Panc1 (cell line): ENCODE measurements around the gene PXMP2. TPM values are rescaled to one million over a fixed set of nuclear protein-coding genes. Genes with fewer than 3 reads are reported as not detected.

ENCODE experiments used
- ATAC-seq: fragments of 200-7000 bp; cut with Tn5 transposase; 2 replicates; pipeline ENCODE4 v1.9.1; 2020; ENCODE audit warnings: mild to moderate bottlenecking, moderate library complexity
- BruUV-seq: library from RNA; stranded (reverse); fragments of 400-500 nt; replicated peaks from 2 replicates; lab custom pipeline; 2021; lab: Mats Ljungman, UMichigan
- CTCF ChIA-PET: fragments of 300-600 bp; sonication (Branson Sonifier 250); formaldehyde crosslinking; loops from one replicate; lab custom pipeline; 2022; ENCODE audit warnings: antibody characterized with exemption; lab: Charles Lee
- POLR2A ChIA-PET: fragments of 300-600 bp; sonication (Branson Sonifier 250); formaldehyde crosslinking; loops from one replicate; lab custom pipeline; 2022; ENCODE audit warnings: antibody characterized with exemption; lab: Charles Lee
- DNase-seq: peaks from one replicate; pipeline ENCODE4 v3.0.0-alpha.2; 2010; ENCODE audit warnings: low read depth, low spot score
- H3K27ac ChIP-seq: 2 replicates; pipeline ENCODE4 v1.5.1; 2011; ENCODE audit warnings: mild to moderate bottlenecking, low read length, inconsistent platforms
- H3K27me3 ChIP-seq: fragments of 200-500 bp; sonication (Bioruptor generic); 2 replicates; pipeline ENCODE4 v1.6.0; 2014; ENCODE audit warnings: low read length, inconsistent platforms; ENCODE audit not compliant: control insufficient read depth, insufficient read depth
- H3K36me3 ChIP-seq: fragments of 200-500 bp; sonication (Bioruptor generic); 2 replicates; pipeline ENCODE4 v1.5.1; 2014; ENCODE audit warnings: inconsistent platforms, mild to moderate bottlenecking, low read length, moderate library complexity; ENCODE audit not compliant: control insufficient read depth, insufficient read depth
- H3K4me1 ChIP-seq: 2 replicates; pipeline ENCODE4 v1.5.1; 2011; ENCODE audit warnings: inconsistent platforms, mild to moderate bottlenecking, low read length, moderate library complexity; ENCODE audit not compliant: control insufficient read depth, insufficient read depth
- H3K4me3 ChIP-seq, 2 experiments: 2 replicates each; pipeline ENCODE4 v1.5.1; 2011 to 2012; ENCODE audit warnings: low read depth in 2 of 2, low read length in 2 of 2, mild to moderate bottlenecking in 2 of 2, inconsistent platforms in 1 of 2, moderate library complexity in 1 of 2
- H3K9me3 ChIP-seq: fragments of 200-500 bp; sonication (Bioruptor generic); 2 replicates; pipeline ENCODE4 v1.5.1; 2014; ENCODE audit warnings: low read depth, mild to moderate bottlenecking, inconsistent platforms, low read length, moderate library complexity; ENCODE audit not compliant: control insufficient read depth, insufficient read depth
- POLR2AphosphoS5 ChIP-seq: IDR thresholded peaks from 2 replicates; pipeline ENCODE4 v1.6.1; 2012; ENCODE audit warnings: mild to moderate bottlenecking, low read depth, low read length, moderate library complexity
- SIN3A ChIP-seq: IDR thresholded peaks from 2 replicates; pipeline ENCODE4 v1.6.1; 2012; ENCODE audit warnings: low read depth, mild to moderate bottlenecking, low read length, moderate library complexity, borderline replicate concordance; ENCODE audit not compliant: insufficient read depth
- TCF7L2 ChIP-seq: IDR thresholded peaks from 2 replicates; pipeline ENCODE4 v1.6.1; 2011; ENCODE audit warnings: mild to moderate bottlenecking, low read depth, low read length, inconsistent platforms
- in situ Hi-C: cut with HindIII; loops from 2 replicates; pipeline ENCODE4 v1.10.0; 2016; ENCODE audit warnings: low sequenced_read_pairs, low pct_unique_long_range_greater_than_20kb
- intact Hi-C: fragments of 100-400 bp; cut with micrococcal nuclease; formaldehyde crosslinking; loops from one replicate; pipeline ENCODE4 v1.10.0; 2022; ENCODE audit not compliant: unreplicated experiment
- total RNA-seq: library from RNA; stranded (reverse); gene quantifications from one replicate; pipeline ENCODE4 v1.2.1, GENCODE V29; 2021; ENCODE audit not compliant: unreplicated experiment
- TF ChIP-seq, protein P1 (sequence below): fragments of 450-650 bp; IDR thresholded peaks from 2 replicates; pipeline ENCODE4 v1.5.1; 2017; ENCODE audit warnings: mild to moderate bottlenecking
- TF ChIP-seq, protein P2 (sequence below), 2 experiments: IDR thresholded peaks; 2 replicates each; pipeline ENCODE4 v1.6.1; 2011 to 2012; ENCODE audit warnings: low read depth in 2 of 2, control low read depth in 1 of 2, low read length in 1 of 2, mild to moderate bottlenecking in 1 of 2, moderate library complexity in 1 of 2; ENCODE audit not compliant: insufficient read depth in 1 of 2

PXMP2 gene
- total RNA-seq, 1 experiment from 2014 or later, result 21.3 TPM

DNA sequence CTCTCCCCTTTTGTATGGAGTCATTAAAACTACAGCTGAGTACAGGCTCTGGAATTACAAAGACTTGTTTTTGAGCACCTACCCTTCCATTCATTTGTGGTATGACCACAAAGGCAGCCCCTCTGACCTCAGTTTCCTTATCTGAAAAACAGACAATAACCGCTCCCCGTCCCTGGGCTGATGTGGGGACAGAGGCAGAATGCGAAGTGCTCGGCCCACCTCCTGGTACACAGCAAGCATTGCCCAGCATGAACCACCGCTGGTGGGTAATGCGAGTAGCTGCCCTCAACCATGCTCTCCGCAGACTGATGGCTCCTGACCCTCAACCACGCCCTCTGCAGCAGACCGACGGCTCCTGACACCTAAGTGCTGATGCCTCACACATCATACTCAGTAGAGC, 46.5 kb upstream of the PXMP2 start:
- no peak overlapping the region for H3K27ac ChIP-seq
- no peak for ATAC-seq
- TF ChIP-seq POLR2AphosphoS5, result no peak
- TF ChIP-seq, protein P1, sequence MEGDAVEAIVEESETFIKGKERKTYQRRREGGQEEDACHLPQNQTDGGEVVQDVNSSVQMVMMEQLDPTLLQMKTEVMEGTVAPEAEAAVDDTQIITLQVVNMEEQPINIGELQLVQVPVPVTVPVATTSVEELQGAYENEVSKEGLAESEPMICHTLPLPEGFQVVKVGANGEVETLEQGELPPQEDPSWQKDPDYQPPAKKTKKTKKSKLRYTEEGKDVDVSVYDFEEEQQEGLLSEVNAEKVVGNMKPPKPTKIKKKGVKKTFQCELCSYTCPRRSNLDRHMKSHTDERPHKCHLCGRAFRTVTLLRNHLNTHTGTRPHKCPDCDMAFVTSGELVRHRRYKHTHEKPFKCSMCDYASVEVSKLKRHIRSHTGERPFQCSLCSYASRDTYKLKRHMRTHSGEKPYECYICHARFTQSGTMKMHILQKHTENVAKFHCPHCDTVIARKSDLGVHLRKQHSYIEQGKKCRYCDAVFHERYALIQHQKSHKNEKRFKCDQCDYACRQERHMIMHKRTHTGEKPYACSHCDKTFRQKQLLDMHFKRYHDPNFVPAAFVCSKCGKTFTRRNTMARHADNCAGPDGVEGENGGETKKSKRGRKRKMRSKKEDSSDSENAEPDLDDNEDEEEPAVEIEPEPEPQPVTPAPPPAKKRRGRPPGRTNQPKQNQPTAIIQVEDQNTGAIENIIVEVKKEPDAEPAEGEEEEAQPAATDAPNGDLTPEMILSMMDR, result no peak
- TF ChIP-seq TCF7L2, result no peak
- TF ChIP-seq, protein P2, sequence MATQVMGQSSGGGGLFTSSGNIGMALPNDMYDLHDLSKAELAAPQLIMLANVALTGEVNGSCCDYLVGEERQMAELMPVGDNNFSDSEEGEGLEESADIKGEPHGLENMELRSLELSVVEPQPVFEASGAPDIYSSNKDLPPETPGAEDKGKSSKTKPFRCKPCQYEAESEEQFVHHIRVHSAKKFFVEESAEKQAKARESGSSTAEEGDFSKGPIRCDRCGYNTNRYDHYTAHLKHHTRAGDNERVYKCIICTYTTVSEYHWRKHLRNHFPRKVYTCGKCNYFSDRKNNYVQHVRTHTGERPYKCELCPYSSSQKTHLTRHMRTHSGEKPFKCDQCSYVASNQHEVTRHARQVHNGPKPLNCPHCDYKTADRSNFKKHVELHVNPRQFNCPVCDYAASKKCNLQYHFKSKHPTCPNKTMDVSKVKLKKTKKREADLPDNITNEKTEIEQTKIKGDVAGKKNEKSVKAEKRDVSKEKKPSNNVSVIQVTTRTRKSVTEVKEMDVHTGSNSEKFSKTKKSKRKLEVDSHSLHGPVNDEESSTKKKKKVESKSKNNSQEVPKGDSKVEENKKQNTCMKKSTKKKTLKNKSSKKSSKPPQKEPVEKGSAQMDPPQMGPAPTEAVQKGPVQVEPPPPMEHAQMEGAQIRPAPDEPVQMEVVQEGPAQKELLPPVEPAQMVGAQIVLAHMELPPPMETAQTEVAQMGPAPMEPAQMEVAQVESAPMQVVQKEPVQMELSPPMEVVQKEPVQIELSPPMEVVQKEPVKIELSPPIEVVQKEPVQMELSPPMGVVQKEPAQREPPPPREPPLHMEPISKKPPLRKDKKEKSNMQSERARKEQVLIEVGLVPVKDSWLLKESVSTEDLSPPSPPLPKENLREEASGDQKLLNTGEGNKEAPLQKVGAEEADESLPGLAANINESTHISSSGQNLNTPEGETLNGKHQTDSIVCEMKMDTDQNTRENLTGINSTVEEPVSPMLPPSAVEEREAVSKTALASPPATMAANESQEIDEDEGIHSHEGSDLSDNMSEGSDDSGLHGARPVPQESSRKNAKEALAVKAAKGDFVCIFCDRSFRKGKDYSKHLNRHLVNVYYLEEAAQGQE (IDR thresholded peaks at IDR 0.05; ENCODE audit: insufficient read depth in 1 of 2, low read depth in 2 of 2, low read length in 1 of 2), result no peak
- no peak for TF ChIP-seq SIN3A
- no peaks in the 10 kb centered on the region for H3K27me3 ChIP-seq
- no peaks in the 10 kb centered on the region for H3K36me3 ChIP-seq
- intact Hi-C loops, result no loop called here
- BruUV-seq, result no TSS peak
- no peak for DNase-seq
- in situ Hi-C loops, result no loop called here
- ChIA-PET CTCF (no interaction called here), POLR2A (no interaction called here)
- H3K9me3 ChIP-seq, result no peaks in the 10 kb centered on the region
- no peak overlapping the region for H3K4me3 ChIP-seq
- no peaks in the 10 kb centered on the region for H3K4me1 ChIP-seq

DNA sequence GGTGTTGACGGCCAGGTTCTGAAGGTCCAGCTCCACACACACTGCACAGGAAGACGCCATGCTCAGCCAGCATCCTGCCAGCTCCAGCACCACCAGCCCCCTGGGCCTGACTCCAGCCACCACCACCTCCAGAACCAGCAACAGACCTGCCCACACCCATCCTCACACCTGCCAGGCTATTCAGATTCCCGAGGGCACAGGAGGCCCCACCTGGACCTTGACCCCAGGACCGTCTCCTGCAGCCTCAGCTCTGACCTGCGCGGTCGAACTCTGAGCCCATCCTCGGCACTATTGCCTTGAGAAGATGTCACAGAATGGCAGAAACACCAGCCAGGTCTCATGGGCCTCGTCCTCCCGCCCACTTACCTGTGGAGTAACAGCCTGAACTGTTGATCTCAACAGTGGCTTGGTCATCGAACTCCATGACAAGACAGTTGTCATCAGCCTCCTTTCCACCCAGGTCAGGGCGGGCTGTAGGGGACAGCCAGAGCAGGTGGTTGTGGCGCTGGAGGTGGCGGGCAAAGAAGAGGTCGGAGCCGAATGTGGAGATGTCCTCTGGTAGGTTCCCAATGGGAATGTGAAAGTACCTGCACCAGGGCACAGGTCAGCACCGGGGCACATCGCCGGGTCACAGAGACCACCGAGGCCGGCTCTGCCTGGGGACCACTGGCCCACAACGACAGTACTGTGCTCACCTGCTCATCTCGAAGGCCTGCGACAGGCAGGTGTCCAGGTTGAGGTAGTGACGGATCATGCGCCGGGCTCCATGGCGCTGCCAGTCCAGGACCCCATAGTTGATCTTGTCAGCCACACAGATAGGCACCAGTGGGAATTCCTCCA, 45.4 kb upstream of the PXMP2 start:
- no TSS peak for BruUV-seq
- Histone ChIP-seq H3K36me3 (no peaks in the 10 kb centered on the region), H3K4me3 (no peak overlapping the region), H3K27ac (no peak overlapping the region), H3K9me3 (no peaks in the 10 kb centered on the region), H3K27me3 (no peaks in the 10 kb centered on the region), H3K4me1 (no peaks in the 10 kb centered on the region)
- CTCF ChIA-PET, result no interaction called here
- POLR2A ChIA-PET, result no interaction called here
- in situ Hi-C loops (no loop called here), intact Hi-C loops (no loop called here)
- TF ChIP-seq, protein P2 (IDR thresholded peaks at IDR 0.05; ENCODE audit: insufficient read depth in 1 of 2, low read depth in 2 of 2, low read length in 1 of 2), result no peak
- ATAC-seq, result no peak
- DNase-seq, result no peak
